Liver (tissue), 3 donors: ENCODE results near the gene PDE4D.

Experiments
- ATF3 ChIP-seq: IDR thresholded peaks from 2 replicates; pipeline ENCODE4 v1.6.1; 2016; ENCODE audit warnings: antibody characterized with exemption
- EGR1 ChIP-seq, 2 donors: IDR thresholded peaks; 2 replicates each; pipeline ENCODE4 v1.6.1; 2016 to 2018; ENCODE audit warnings: antibody characterized with exemption in 2 of 2, low read depth in 2 of 2
- GABPA ChIP-seq, 2 donors: IDR thresholded peaks in 1 of 2; conservative IDR thresholded peaks in 1 of 2; 2 replicates each; pipeline ENCODE4 v1.6.1; 2016; ENCODE audit warnings: antibody characterized with exemption in 2 of 2, mild to moderate bottlenecking in 1 of 2, moderate library complexity in 1 of 2
- JUND ChIP-seq, 2 donors: IDR thresholded peaks; 2 replicates each; pipeline ENCODE4 v1.6.1; 2016; ENCODE audit warnings: antibody characterized with exemption in 2 of 2
- RAD21 ChIP-seq, 2 donors: IDR thresholded peaks; 2 replicates each; pipeline ENCODE4 v1.6.1; 2016; ENCODE audit warnings: antibody characterized with exemption in 2 of 2, mild to moderate bottlenecking in 2 of 2
- REST ChIP-seq: IDR thresholded peaks from 2 replicates; pipeline ENCODE4 v1.6.1; 2016; ENCODE audit warnings: antibody characterized with exemption, mild to moderate bottlenecking
- SP1 ChIP-seq: IDR thresholded peaks from 2 replicates; pipeline ENCODE4 v1.6.1; 2018; ENCODE audit warnings: antibody characterized with exemption, mild to moderate bottlenecking
- TAF1 ChIP-seq: conservative IDR thresholded peaks from 2 replicates; pipeline ENCODE4 v1.6.1; 2016; ENCODE audit warnings: antibody characterized with exemption, mild to moderate bottlenecking
- YY1 ChIP-seq: IDR thresholded peaks from 2 replicates; pipeline ENCODE4 v1.6.1; 2016; ENCODE audit warnings: antibody characterized with exemption, mild to moderate bottlenecking
- TF ChIP-seq, protein P1 (sequence below): fragments of 150-350 bp; IDR thresholded peaks from 2 replicates; pipeline ENCODE4 v1.5.1; 2017; ENCODE audit warnings: improper control_type of control experiment, low read depth, low read length; ENCODE audit not compliant: missing input control
- TF ChIP-seq, protein P2 (sequence below): IDR thresholded peaks from 2 replicates; pipeline ENCODE4 v1.6.1; 2016; ENCODE audit warnings: antibody characterized with exemption
- TF ChIP-seq, protein P3 (sequence below): IDR thresholded peaks from 2 replicates; pipeline ENCODE4 v1.6.1; 2016; ENCODE audit warnings: antibody characterized with exemption
- donor health status: healthy.
- donor health status: healthy.

GRCh38 chr5:59838067-59838466 is 55.5 kb downstream of the PDE4D start:
- TF ChIP-seq, protein P1, sequence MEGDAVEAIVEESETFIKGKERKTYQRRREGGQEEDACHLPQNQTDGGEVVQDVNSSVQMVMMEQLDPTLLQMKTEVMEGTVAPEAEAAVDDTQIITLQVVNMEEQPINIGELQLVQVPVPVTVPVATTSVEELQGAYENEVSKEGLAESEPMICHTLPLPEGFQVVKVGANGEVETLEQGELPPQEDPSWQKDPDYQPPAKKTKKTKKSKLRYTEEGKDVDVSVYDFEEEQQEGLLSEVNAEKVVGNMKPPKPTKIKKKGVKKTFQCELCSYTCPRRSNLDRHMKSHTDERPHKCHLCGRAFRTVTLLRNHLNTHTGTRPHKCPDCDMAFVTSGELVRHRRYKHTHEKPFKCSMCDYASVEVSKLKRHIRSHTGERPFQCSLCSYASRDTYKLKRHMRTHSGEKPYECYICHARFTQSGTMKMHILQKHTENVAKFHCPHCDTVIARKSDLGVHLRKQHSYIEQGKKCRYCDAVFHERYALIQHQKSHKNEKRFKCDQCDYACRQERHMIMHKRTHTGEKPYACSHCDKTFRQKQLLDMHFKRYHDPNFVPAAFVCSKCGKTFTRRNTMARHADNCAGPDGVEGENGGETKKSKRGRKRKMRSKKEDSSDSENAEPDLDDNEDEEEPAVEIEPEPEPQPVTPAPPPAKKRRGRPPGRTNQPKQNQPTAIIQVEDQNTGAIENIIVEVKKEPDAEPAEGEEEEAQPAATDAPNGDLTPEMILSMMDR: no peak
- no peak for TF ChIP-seq YY1
- no peak for TF ChIP-seq REST
- TF ChIP-seq, protein P2, sequence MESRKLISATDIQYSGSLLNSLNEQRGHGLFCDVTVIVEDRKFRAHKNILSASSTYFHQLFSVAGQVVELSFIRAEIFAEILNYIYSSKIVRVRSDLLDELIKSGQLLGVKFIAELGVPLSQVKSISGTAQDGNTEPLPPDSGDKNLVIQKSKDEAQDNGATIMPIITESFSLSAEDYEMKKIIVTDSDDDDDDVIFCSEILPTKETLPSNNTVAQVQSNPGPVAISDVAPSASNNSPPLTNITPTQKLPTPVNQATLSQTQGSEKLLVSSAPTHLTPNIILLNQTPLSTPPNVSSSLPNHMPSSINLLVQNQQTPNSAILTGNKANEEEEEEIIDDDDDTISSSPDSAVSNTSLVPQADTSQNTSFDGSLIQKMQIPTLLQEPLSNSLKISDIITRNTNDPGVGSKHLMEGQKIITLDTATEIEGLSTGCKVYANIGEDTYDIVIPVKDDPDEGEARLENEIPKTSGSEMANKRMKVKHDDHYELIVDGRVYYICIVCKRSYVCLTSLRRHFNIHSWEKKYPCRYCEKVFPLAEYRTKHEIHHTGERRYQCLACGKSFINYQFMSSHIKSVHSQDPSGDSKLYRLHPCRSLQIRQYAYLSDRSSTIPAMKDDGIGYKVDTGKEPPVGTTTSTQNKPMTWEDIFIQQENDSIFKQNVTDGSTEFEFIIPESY: no peak
- no peak for TF ChIP-seq EGR1 (IDR thresholded peaks at IDR 0.05; ENCODE audit: low read depth in 2 of 2)
- no peak for TF ChIP-seq TAF1
- TF ChIP-seq, protein P3, sequence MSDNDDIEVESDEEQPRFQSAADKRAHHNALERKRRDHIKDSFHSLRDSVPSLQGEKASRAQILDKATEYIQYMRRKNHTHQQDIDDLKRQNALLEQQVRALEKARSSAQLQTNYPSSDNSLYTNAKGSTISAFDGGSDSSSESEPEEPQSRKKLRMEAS: no peak
- no peak for TF ChIP-seq ATF3
- no peak for TF ChIP-seq RAD21 (IDR thresholded peaks at IDR 0.05)
- no peak for TF ChIP-seq GABPA (IDR thresholded peaks at IDR 0.05 in 1 of 2, conservative IDR thresholded peaks at IDR 0.05 in 1 of 2)
- no peak for TF ChIP-seq JUND (IDR thresholded peaks at IDR 0.05)
- no peak for TF ChIP-seq SP1
